Stimulated activated CD4-positive, alpha-beta T cell treated with anti-CD3 and anti-CD28 coated beads, Interleukin-15, amount 100 ng/mL, for 48 hours (primary cell): ENCODE data around the gene PIPOX.

Experiments
- DNase-seq, 2 donors: peaks; one replicate each; pipeline ENCODE4 v3.0.0-alpha.2; 2020; ENCODE audit warnings: low read depth in 2 of 2

PIPOX gene

DNA sequence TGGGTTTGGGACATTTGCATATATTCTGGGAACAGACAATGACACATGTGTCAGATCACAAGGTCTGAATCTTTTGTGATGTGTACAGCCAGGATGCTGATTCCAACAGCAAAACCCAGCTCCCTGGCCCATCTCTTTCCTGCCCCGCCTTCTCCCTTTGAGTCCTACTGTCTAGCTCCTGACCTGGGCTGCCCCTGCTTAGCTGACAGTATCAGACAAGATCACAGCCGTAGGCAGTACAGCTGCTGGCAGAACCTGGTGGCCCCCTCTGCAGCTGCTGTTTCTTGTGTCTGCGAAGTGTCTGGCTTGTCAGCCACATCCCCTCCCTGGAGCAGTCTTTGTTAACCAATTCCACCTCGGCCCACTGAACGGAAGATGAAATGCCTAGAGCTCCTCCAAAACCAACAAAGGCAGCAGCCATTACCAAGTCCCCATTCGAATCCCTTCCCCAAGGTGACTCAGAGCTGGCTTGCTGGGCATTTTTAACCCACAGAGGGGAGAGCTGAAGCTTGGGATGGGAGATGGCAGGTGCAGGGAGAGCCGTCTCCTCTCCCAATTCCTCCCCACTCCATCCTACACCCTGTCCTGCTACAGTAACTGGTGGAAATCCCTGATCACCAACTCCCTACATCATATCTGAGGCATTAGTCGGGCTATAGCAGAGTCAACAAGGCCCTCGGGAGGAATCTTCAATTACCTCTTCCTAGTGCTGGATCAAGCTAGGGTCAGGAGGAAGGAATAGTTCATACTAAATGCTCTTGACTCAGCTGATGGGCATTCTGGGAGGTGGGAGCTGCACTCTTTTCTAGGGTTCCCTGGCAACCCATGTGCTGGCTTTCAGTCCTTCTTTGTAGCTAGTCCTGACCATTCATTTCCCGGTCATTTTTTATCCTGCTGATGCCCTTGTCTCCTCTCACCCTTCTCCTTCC lies 5.8 kb downstream of the PIPOX start:
- no peak for DNase-seq

GRCh38 chr17:29049541-29050145 lies 6.7 kb downstream of the PIPOX start:
- no peak for DNase-seq

DNA sequence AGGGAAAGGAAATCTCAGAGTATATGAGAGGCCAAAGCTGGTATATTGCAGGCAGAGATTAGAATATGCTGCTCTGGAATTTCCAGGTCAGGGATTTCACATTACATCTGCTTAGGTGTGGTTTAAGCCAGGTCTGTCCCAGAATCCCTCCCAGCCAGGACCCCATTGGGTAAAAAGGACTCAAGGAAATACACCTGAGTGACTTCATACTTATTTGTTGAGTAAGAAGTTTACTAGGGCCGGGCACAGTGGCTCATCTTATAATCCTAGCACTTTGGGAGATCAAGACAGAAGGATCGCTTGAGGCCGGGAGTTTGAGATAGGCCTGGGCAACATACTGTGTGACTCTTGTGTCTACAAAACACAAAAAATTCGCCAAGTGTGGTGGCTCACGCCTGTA lies 7.2 kb downstream of the PIPOX start:
- DNase-seq = no peak

- DNase-seq = no peak
Observed at GRCh38 chr17:29051194-29051593, 8.3 kb downstream of the PIPOX start.

DNA sequence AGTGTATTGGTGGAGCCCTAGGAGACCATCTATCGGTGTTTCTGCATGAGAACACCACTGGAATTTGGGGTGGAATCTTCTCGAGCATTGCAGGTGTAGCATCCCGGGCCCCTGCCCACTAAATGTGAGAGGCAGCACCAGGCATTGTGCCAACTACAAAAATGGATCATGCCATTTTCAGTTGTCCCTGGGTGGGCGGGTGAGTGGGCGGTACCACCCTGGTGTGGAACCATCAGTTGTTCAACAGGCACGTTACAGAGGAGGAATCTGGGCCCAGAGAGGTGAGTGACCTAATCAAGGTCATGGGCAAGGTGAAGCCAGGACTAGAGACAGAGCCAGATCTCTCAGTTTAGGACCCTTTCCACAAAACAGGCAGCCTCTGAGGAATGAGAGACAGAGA lies 8.8 kb downstream of the PIPOX start:
- no peak for DNase-seq

GRCh38 chr17:29054835-29055234 lies 11.9 kb downstream of the PIPOX start:
- no peak for DNase-seq

GRCh38 chr17:29057361-29057760 lies 14.4 kb downstream of the PIPOX start:
- DNase-seq = no peak

DNA sequence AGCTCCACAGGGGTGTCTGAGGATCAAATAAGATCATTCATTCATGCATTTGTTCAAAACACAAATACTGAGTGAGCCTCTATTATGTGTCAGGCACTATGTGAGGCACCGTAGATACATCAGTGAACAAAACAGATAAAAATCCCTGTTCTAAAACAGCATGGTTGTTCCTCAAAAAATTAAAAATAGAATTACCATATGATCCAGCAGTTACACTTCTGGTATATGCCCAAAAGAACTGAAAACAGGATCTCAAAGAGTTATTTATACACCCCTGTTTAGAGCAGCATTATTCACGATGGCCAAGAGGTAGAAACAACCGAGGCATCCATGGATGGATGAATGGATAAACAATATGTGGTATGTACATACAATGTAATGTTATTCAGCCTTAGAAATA lies 15.4 kb downstream of the PIPOX start:
- no peak for DNase-seq

GRCh38 chr17:29059281-29059680 lies 16.3 kb downstream of the PIPOX start:
- no peak for DNase-seq

GRCh38 chr17:29060475-29060874 lies 17.5 kb downstream of the PIPOX start:
- DNase-seq = no peak

DNA sequence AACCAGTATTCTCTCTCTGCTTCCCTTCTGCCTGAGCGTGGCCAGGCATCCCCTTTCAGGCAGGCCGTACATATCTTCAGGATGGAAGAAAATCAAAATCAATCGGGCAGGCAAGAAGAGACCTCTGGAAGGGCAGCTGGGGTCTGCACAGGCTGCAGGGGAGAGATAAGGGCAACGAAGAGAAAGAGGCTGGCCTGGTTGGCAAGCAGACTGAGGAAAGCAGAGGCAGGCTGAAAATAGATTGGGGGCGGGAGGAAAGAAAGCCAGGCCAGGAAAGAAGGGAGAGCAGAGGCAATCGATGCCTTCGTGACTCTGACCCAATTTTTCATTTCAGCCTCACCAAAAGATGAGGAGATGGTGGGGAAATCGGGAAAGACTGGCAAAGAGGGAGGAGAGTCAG lies 18.1 kb downstream of the PIPOX start:
- no peak for DNase-seq

DNA sequence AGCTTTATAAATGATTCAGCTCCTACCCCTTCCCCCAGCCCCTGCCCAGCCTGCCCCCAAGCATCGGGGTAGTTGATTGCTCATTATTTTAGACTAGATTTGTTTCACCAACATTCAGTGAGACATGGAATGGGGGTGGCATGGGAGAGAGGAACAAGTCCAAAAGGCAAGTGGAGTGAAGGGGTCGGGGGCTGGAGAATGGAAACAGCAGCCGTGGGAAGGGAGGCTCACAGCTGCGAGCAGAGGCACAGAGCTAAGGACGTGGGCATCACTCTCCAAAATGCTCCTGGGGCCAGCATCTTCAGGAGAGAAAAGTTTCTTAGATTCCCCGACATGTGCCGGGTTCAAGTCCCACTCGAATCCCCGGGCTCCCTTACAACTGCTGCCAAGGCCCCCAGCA lies 19.3 kb downstream of the PIPOX start:
- DNase-seq = no peak

GRCh38 chr17:29063992-29064391 lies 21.1 kb downstream of the PIPOX start:
- no peak for DNase-seq

DNA sequence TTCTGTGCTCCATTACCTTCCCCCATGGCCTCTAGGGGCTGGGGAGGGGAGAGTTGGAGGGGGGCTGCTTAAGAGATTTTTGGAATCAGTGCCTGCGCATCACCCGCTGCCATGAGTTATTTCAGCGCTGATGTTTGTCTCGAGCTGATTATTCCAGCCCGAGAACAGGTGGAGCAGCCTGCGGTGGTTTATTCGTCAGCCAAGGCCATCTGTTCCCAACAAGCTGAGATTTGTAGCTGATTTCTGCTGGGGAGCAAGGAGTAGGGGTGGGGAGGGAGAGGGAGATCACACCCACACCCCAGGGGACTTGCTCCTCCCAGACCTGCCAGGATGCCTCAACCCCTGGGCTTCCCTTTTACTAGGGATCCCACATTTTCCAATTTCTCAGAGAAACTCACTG lies 23.1 kb downstream of the PIPOX start:
- DNase-seq = no peak

- DNase-seq = no peak
Observed at GRCh38 chr17:29066606-29067005, 23.7 kb downstream of the PIPOX start.

GRCh38 chr17:29068818-29069217 lies 25.9 kb downstream of the PIPOX start:
- no peak for DNase-seq

DNA sequence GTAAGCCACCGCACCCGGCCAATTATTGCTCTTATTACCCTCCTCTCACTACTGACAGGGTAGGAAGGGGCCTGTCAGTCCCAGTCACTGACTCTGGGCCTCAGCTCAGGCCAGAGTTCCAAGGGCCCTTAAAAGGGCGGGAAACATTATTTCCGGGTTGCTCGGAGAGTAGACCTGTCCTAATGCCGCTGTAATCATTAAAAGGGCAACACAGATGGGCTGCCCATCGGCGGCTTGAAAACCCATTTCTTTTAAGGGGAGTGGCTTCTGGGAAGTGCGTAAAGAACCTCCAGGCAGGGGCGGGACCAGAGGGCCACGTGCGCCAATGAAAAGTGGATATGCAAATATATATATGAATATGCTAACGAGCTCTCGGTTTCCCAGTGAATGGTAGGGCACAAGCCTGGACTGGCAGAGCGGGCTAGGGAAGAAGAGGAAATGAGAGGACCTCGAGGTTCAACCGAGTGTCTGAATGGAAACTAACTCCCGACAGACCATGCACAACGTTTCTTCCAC lies 26.6 kb downstream of the PIPOX start:
- DNase-seq = no peak

- DNase-seq = no peak
Observed at GRCh38 chr17:29070308-29070707, 27.4 kb downstream of the PIPOX start.

DNA sequence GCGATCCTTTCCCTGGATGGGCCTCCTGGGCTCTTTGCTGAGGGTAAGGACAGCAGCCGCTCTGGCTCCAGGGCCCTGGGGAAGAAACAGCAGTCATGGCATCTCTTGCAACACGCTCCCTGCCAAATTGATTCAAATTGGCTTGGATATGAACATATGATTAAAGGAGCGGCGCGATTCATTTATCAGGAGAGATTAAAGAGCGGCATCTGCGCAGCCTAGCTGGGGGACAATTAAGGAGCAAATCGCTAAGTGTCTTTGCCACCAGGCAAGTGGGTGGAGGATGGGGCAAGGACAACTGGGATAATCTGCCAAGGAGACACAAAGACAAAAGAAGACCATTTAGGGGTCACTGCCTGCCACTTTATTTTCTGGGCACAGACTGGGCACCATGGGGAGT lies 27.8 kb downstream of the PIPOX start:
- no peak for DNase-seq

GRCh38 chr17:29071303-29071702 lies 28.4 kb downstream of the PIPOX start:
- no peak for DNase-seq

- DNase-seq = no peak
Observed at GRCh38 chr17:29073045-29073444, 30.1 kb downstream of the PIPOX start.

GRCh38 chr17:29073520-29073919 lies 30.6 kb downstream of the PIPOX start:
- DNase-seq = no peak

- no peak for DNase-seq
Observed at GRCh38 chr17:29074488-29074887, 31.5 kb downstream of the PIPOX start.
